Keratinocyte (primary cell): ENCODE data around the gene SRA1.

Source experiments
- CTCF ChIP-seq, 3 experiments: IDR thresholded peaks in 1 of 3; conservative IDR thresholded peaks in 1 of 3; optimal IDR thresholded peaks in 1 of 3; 2 replicates in 2 of 3; 3 replicates in 1 of 3; pipeline versions ENCODE3 to v1.5.1; 2011; ENCODE audit warnings: low read length in 3 of 3, mild to moderate bottlenecking in 3 of 3, moderate library complexity in 2 of 3, control low read depth in 1 of 3, inconsistent platforms in 1 of 3; ENCODE audit not compliant: insufficient read depth in 2 of 3; ENCODE audit errors: extremely low read depth in 1 of 3
- EZH2 ChIP-seq: IDR thresholded peaks from one replicate; pipeline ENCODE4 v1.6.1; 2012; ENCODE audit warnings: inconsistent platforms, mild to moderate bottlenecking, low read length, moderate library complexity

- TF ChIP-seq EZH2, result no peak
- no peak for TF ChIP-seq CTCF (optimal IDR thresholded peaks at IDR 0.05 in 1 of 3, IDR thresholded peaks at IDR 0.05 in 1 of 3, conservative IDR thresholded peaks at IDR 0.05 in 1 of 3; ENCODE audit: extremely low read depth in 1 of 3, insufficient read depth in 2 of 3, low read length in 3 of 3)
Observed at GRCh38 chr5:140591747-140592372, 34.6 kb upstream of the SRA1 start.
